HG02884 (cell line): ENCODE results near the gene AREL1.

Experiments
- ATAC-seq: cut with Tn5 transposase; IDR thresholded peaks from one replicate; pipeline ENCODE4 v1.9.1; 2021; ENCODE audit warnings: mild to moderate bottlenecking, moderate library complexity; ENCODE audit not compliant: unreplicated experiment

AREL1 gene

DNA sequence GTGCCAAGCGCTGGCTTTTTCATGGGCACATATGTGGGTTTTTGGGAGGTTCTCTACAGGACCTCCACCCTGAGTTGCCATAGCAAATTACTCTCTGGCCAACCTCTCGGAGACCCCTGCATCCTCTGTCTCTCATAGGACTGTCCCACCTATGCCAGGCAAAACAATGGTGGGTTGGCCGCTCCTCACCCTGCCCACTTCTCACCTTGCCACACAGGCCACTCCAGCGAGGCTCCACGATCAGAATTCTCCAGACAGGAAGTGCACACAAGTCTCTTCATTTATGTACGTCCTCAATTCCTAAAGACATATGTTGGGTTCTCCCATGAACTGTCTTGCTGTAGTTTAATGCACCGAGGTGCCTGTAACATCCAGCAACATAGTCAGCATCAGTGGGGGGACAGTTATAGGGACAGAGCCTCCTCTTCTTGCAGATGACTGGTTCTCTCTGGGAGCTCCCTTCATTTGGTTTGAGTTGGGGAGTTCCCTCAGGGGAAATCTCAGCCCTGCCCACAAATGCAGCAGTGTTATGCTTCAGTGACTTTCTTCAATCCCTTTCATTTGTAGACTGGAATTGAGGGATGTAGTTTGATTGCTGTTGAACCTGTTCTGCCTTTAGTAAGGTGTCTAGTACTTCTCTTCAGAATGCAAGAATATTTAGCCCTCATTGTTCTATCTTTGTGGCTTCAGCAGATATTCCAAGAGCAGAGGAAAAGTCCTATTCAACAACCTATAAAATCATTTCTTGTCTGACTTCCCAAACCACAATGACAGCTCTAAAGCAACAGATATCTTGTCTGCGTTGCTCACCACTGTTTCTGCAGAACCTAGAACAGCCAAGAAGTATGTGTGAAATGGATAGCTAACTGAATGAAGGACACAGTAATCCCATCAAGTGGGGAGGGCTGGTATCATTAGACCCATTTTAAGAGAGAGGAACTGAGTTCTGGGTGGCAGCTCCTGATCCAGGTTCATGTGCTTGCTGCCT, 98.1 kb downstream of the AREL1 start:
- ATAC-seq: no peak

GRCh38 chr14:74613211-74613914, 99.5 kb downstream of the AREL1 start:
- ATAC-seq: no peak

DNA sequence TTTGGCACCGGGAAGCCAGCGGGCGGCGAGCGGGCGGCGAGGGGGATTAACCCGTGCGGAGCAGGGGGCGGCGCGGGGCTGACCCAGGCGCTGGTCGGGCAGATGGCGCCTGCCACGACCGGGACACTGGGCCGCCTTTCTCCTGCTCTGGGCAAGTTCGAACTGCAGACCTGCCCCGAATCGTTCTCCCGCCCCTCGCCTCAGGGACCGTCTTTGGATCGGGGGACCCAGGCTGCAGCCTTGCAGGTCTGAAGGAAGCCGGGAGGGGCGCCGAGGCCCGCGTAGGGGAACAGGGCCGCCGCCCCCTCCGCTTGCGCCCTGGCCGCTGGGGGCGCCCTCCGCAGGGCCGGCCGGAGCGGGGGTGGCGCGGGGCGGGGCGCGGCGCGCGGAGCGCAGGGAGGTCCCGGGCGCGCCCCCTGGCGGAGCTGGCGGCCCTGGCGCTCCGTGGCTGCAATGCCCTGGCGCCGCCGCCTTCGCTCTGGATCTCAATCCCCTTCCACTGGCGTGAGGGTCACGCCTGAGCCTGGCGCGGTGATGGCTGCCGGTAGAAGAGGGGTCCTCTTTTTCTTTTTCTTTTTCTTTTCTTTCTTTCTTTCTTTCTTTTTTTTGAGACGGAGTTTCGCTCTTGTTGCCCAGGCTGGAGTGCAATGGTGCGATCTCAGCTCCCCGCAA, 100.4 kb downstream of the AREL1 start:
- peak; percentile 45 for ATAC-seq

DNA sequence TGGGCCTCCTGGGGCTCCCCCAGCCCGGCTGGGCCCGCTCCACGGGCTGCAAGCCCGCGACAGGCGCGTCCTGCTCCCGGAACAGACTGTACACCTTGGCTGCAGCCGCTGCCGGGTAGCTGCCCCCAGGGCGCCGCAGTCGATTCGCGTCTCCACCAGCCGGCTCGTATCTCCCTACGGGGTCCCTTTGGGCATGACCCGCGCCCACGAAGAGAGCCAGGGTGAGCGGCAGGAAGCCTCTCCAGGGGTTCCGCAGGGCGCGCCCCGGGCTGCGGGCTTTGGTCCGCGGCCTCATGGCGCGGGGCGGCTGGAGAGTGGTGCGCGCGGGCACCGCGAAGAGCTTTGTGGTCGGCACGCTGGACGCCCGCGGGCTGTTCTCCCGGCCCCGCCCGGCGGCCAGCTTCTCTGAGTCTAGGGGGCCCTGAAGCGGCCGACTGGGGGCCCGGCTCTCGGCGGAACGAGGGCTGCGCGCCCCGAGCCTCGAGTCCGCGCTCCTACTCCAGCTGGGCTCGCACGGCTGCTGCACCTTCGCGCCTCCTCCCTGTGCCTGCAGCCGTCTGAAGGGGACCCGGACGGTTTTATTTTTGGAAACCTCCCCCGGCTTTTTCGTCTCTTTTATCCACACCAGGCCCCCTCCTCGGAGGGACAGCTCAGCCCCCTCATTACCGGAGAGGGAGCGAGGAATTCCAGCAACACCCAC, 101.1 kb downstream of the AREL1 start, which contains the start of gene LTBP2:
LTBP2 (minus strand) TSS at position 588 of the 700 bp plus-strand sequence; CDS start at position 295, 293 bp downstream.
- no peak for ATAC-seq
